ENCODE measurements around the gene MS4A10.
"Not testable (repeated sequence)": the region's sequence is repeated elsewhere in the genome, so short reads cannot be mapped to it uniquely, and the experiment has no call there.

DNA sequence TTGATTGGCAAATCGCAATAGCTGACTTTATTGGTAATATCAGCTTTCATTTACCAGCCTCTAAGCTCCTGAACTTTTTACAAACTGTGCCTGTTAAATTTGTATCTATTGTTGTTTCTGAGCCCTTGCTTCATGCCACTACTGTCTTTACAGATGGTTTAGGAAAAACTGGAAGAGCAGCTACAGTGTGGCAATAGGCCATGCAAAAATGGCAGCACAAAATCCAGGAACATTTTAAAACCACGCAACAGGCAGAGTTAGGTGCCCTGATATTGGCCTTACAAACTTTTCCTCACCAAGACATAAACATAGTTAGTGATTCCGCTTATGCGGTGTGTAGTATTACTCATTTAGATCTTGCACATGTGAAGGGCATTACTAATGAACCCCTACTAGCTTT lies 26.5 kb upstream of the MS4A10 start:
- not testable (repeated sequence) for TF ChIP-seq EZH2phosphoT487 (IDR thresholded peaks at IDR 0.05; ENCODE audit: borderline replicate concordance, low read length)
- TF ChIP-seq, protein P1, sequence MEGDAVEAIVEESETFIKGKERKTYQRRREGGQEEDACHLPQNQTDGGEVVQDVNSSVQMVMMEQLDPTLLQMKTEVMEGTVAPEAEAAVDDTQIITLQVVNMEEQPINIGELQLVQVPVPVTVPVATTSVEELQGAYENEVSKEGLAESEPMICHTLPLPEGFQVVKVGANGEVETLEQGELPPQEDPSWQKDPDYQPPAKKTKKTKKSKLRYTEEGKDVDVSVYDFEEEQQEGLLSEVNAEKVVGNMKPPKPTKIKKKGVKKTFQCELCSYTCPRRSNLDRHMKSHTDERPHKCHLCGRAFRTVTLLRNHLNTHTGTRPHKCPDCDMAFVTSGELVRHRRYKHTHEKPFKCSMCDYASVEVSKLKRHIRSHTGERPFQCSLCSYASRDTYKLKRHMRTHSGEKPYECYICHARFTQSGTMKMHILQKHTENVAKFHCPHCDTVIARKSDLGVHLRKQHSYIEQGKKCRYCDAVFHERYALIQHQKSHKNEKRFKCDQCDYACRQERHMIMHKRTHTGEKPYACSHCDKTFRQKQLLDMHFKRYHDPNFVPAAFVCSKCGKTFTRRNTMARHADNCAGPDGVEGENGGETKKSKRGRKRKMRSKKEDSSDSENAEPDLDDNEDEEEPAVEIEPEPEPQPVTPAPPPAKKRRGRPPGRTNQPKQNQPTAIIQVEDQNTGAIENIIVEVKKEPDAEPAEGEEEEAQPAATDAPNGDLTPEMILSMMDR (conservative IDR thresholded peaks at IDR 0.05; ENCODE audit: low read depth, low read length) = not testable (repeated sequence)

All from PC-3 (cell line).